Endodermal cell (in vitro differentiated cells): ENCODE data around the gene SYT1. TPM values are rescaled to one million over a fixed set of nuclear protein-coding genes. Genes with fewer than 3 reads are reported as not detected.

Source experiments
- DNase-seq: peaks from one replicate; pipeline ENCODE4 v3.0.0-alpha.2; 2017
- H3K27ac ChIP-seq: 2 replicates; pipeline ENCODE4 v1.5.1; 2013; ENCODE audit warnings: mild to moderate bottlenecking, low read depth, low read length, moderate library complexity
- H3K27me3 ChIP-seq: 2 replicates; pipeline ENCODE4 v1.6.1; 2013; ENCODE audit warnings: mild to moderate bottlenecking, low read length, moderate library complexity; ENCODE audit not compliant: insufficient read depth, control insufficient read depth, poor library complexity, severe bottlenecking
- H3K36me3 ChIP-seq: 2 replicates; pipeline ENCODE4 v1.7.0; 2013; ENCODE audit warnings: mild to moderate bottlenecking, low read length, moderate library complexity; ENCODE audit not compliant: control insufficient read depth, insufficient read depth
- H3K4me1 ChIP-seq: one replicate; pipeline ENCODE4 v1.7.0; 2013; ENCODE audit warnings: low read length; ENCODE audit not compliant: control insufficient read depth, insufficient read depth
- H3K4me3 ChIP-seq: 2 replicates; pipeline ENCODE4 v1.5.1; 2013; ENCODE audit warnings: mild to moderate bottlenecking, low read length, moderate library complexity
- H3K9ac ChIP-seq: 2 replicates; pipeline ENCODE4 v1.6.1; 2013; ENCODE audit warnings: mild to moderate bottlenecking, low read length, moderate library complexity; ENCODE audit not compliant: poor library complexity, severe bottlenecking; ENCODE audit errors: extremely low read depth
- H3K9me3 ChIP-seq: 2 replicates; pipeline ENCODE4 v1.6.1; 2013; ENCODE audit warnings: mild to moderate bottlenecking, low read length, moderate library complexity; ENCODE audit not compliant: control insufficient read depth
- H3K27ac Mint-ChIP-seq: 2 replicates; pipeline ENCODE4 v1.8.0; 2020; ENCODE audit warnings: mixed read lengths
- H3K27me3 Mint-ChIP-seq: 2 replicates; pipeline ENCODE4 v1.8.0; 2021; ENCODE audit warnings: mild to moderate bottlenecking, mixed read lengths; ENCODE audit not compliant: insufficient read depth
- H3K36me3 Mint-ChIP-seq: 2 replicates; pipeline ENCODE4 v1.8.0; 2020; ENCODE audit warnings: low read depth, mixed read lengths
- H3K4me1 Mint-ChIP-seq: 2 replicates; pipeline ENCODE4 v1.8.0; 2020; ENCODE audit warnings: mixed read lengths
- H3K4me3 Mint-ChIP-seq: 2 replicates; pipeline ENCODE4 v1.8.0; 2020; ENCODE audit warnings: mild to moderate bottlenecking, moderate library complexity, mixed read lengths
- H3K9me3 Mint-ChIP-seq: 2 replicates; pipeline ENCODE4 v1.8.0; 2020; ENCODE audit warnings: mild to moderate bottlenecking, mixed read lengths
- CTCF ChIP-seq: fragments of 200-600 bp; sonication (generic); conservative IDR thresholded peaks from 2 replicates; pipeline ENCODE4 v1.5.0; 2021; ENCODE audit warnings: antibody characterized with exemption, mild to moderate bottlenecking
- whole genome bisulfite sequencing, 2 experiments: methylation state at CpG; one replicate each; pipeline versions ENCODE4 v1.1.5 to v1.1.7; 2013; ENCODE audit warnings: missing lambda C conversion rate in 2 of 2, mixed read lengths in 1 of 2; ENCODE audit not compliant: insufficient coverage in 1 of 2, insufficient read length in 1 of 2; 5-methylcytosine and 5-hydroxymethylcytosine counted together
- total RNA-seq, 2 donors: library from RNA; stranded (reverse); fragmentation: NEBNext Ultra II Directional in 1 of 2; extraction: Animal tissue kit (Norgen Biotek cat#: 25700) in 1 of 2; gene quantifications; 2 replicates in 1 of 2; 3 replicates in 1 of 2; pipeline ENCODE4 v1.2.1, GENCODE V29; 2021

SYT1 gene
- total RNA-seq, 2 donors from 2014 or later: 6.8 to 10.7 TPM

- H3K9ac ChIP-seq: no peak overlapping the region
- Mint-ChIP-seq H3K36me3 (no peaks in the 10 kb centered on the region), H3K27ac (no peak overlapping the region), H3K27me3 (no peaks in the 10 kb centered on the region), H3K4me1 (peaks cover 6% of the 10 kb centered on the region), H3K9me3 (no peaks in the 10 kb centered on the region), H3K4me3 (no peak overlapping the region)
- no peaks in the 10 kb centered on the region for H3K36me3 ChIP-seq
- H3K9me3 ChIP-seq: no peaks in the 10 kb centered on the region
- H3K4me1 ChIP-seq: no peaks in the 10 kb centered on the region
- no peak for TF ChIP-seq CTCF
- DNase-seq: no peak
- no peak overlapping the region for H3K4me3 ChIP-seq
- H3K27me3 ChIP-seq: no peaks in the 10 kb centered on the region
- WGBS, 2 experiments: 89 to 93% methylated on average over 6 to 7 of the region's 7 CpGs
- H3K27ac ChIP-seq: no peak overlapping the region
These were observed 368.8 kb downstream of the SYT1 start for GRCh38 chr12:79233341-79233781.

DNA sequence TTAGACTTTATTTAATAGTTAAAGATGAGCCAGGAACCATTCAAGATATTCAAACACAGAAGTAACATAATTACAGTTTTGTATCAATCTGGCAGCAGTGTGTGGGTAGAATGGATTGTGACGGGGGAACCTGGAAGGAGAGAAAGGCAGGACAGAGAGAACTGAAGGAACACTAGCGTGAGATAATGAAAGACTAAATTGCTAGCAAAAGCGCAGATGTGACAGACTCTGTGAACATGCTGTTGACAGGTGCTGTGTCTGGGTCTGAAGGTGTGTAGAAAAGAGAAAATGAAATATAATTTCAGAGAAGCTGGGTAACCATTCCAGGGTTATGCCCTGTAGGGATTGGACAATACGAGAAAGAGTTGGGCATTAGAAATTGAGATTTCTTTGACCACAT, 372.3 kb downstream of the SYT1 start:
- Mint-ChIP-seq H3K9me3 (no peaks in the 10 kb centered on the region), H3K27me3 (no peaks in the 10 kb centered on the region)

GRCh38 chr12:79238246-79238645, 373.7 kb downstream of the SYT1 start:
- WGBS, 2 experiments: 94 to 100% methylated on average over 2 to 3 of the region's 3 CpGs
- DNase-seq: no peak
- H3K27me3 ChIP-seq: no peaks in the 10 kb centered on the region
- no peak for TF ChIP-seq CTCF
- Mint-ChIP-seq H3K27me3 (no peaks in the 10 kb centered on the region), H3K4me1 (no peaks in the 10 kb centered on the region), H3K27ac (no peak overlapping the region), H3K36me3 (peaks cover 9% of the 10 kb centered on the region), H3K9me3 (no peaks in the 10 kb centered on the region), H3K4me3 (no peak overlapping the region)
- no peak overlapping the region for H3K27ac ChIP-seq
- H3K4me1 ChIP-seq: no peaks in the 10 kb centered on the region
- no peak overlapping the region for H3K4me3 ChIP-seq
- H3K9ac ChIP-seq: no peak overlapping the region
- H3K9me3 ChIP-seq: no peaks in the 10 kb centered on the region
- no peaks in the 10 kb centered on the region for H3K36me3 ChIP-seq

More for the DNA sequence above, 372.3 kb downstream of the SYT1 start:
- Histone ChIP-seq H3K36me3 (no peaks in the 10 kb centered on the region), H3K27ac (no peak overlapping the region), H3K27me3 (no peaks in the 10 kb centered on the region), H3K9me3 (no peaks in the 10 kb centered on the region), H3K4me3 (no peak overlapping the region), H3K4me1 (no peaks in the 10 kb centered on the region), H3K9ac (no peak overlapping the region)
- no peak for TF ChIP-seq CTCF
- no peak overlapping the region for H3K27ac Mint-ChIP-seq
- DNase-seq: no peak
- H3K4me1 Mint-ChIP-seq: no peaks in the 10 kb centered on the region
- H3K4me3 Mint-ChIP-seq: no peak overlapping the region
- H3K36me3 Mint-ChIP-seq: no peaks in the 10 kb centered on the region
- 90 to 94% methylated on average over 4 of the region's 4 CpGs for WGBS, 2 experiments
